HEK293 (cell line): Measurements from ENCODE around the gene FAM120B.

Source experiments
- CTCF ChIA-PET: fragments of 350-600 bp; formaldehyde crosslinking; extraction: SDS; loops from one replicate; lab custom pipeline; 2021; ENCODE audit warnings: antibody characterized with exemption; lab: Yijun Ruan, JAX
- POLR2A ChIA-PET: fragments of 300-600 bp; formaldehyde crosslinking; extraction: SDS; loops from one replicate; lab custom pipeline; 2020; ENCODE audit warnings: antibody characterized with exemption, inconsistent platforms; lab: Yijun Ruan, JAX
- H3K27ac ChIP-seq: fragments of 200-500 bp; sonication (Bioruptor generic); 2 replicates; pipeline ENCODE4 v1.5.1; 2014; ENCODE audit warnings: low read depth, low read length, control low read depth, inconsistent platforms; ENCODE audit errors: extremely low read depth
- H3K36me3 ChIP-seq, 2 experiments: fragments of 200-500 bp in 1 of 2; sonication (Bioruptor generic) in 1 of 2; 1 replicate in 1 of 2; 2 replicates in 1 of 2; pipeline ENCODE4 v1.5.1; 2014 to 2017; ENCODE audit warnings: inconsistent platforms in 2 of 2, low read length in 2 of 2; ENCODE audit not compliant: control insufficient read depth in 2 of 2, insufficient read depth in 1 of 2
- H3K4me1 ChIP-seq: fragments of 200-500 bp; sonication (Bioruptor generic); 2 replicates; pipeline ENCODE4 v1.5.1; 2014; ENCODE audit warnings: mild to moderate bottlenecking, low read length, inconsistent platforms; ENCODE audit not compliant: control insufficient read depth, insufficient read depth
- H3K4me3 ChIP-seq: 2 replicates; pipeline ENCODE4 v1.5.1; 2011; ENCODE audit warnings: low read depth, mild to moderate bottlenecking, control low read depth, low read length, moderate library complexity
- H3K9me3 ChIP-seq: fragments of 200-500 bp; sonication (Bioruptor generic); 2 replicates; pipeline ENCODE4 v1.5.1; 2014; ENCODE audit warnings: low read depth, low read length, inconsistent platforms; ENCODE audit not compliant: control insufficient read depth, insufficient read depth
- EGR2 ChIP-seq: fragments of 450-650 bp; formaldehyde crosslinking; IDR thresholded peaks from 2 replicates; pipeline ENCODE4 v1.5.1; 2016; ENCODE audit warnings: low read depth, missing biosample characterization, missing genetic modification characterization
- FEZF1 ChIP-seq: fragments of 450-650 bp; formaldehyde crosslinking; IDR thresholded peaks from 2 replicates; pipeline ENCODE4 v1.5.1; 2016; ENCODE audit warnings: missing biosample characterization, missing genetic modification characterization
- GLI2 ChIP-seq: fragments of 450-650 bp; formaldehyde crosslinking; IDR thresholded peaks from 2 replicates; pipeline ENCODE4; 2017; ENCODE audit warnings: missing biosample characterization, missing genetic modification characterization, low read depth, borderline replicate concordance
- KLF17 ChIP-seq: fragments of 450-650 bp; formaldehyde crosslinking; IDR thresholded peaks from 2 replicates; pipeline ENCODE4 v1.5.1; 2016; ENCODE audit warnings: missing biosample characterization, missing genetic modification characterization
- SP2 ChIP-seq: fragments of 450-650 bp; formaldehyde crosslinking; IDR thresholded peaks from 2 replicates; pipeline ENCODE4 v1.5.1; 2016; ENCODE audit warnings: missing biosample characterization, missing genetic modification characterization
- YY2 ChIP-seq: fragments of 450-650 bp; formaldehyde crosslinking; IDR thresholded peaks from 2 replicates; pipeline ENCODE4 v1.5.1; 2016; ENCODE audit warnings: missing biosample characterization, missing genetic modification characterization
- ZBTB10 ChIP-seq: fragments of 450-650 bp; formaldehyde crosslinking; IDR thresholded peaks from 2 replicates; pipeline ENCODE4 v1.5.1; 2016; ENCODE audit warnings: missing biosample characterization, missing genetic modification characterization
- ZBTB44 ChIP-seq: fragments of 450-650 bp; IDR thresholded peaks from 2 replicates; pipeline ENCODE4 v1.5.1; 2018; ENCODE audit warnings: missing biosample characterization, mild to moderate bottlenecking, missing genetic modification characterization
- ZEB2 ChIP-seq: fragments of 450-650 bp; formaldehyde crosslinking; IDR thresholded peaks from 2 replicates; pipeline ENCODE4 v1.5.1; 2016; ENCODE audit warnings: missing biosample characterization, missing genetic modification characterization
- ZFP41 ChIP-seq: fragments of 450-650 bp; formaldehyde crosslinking; IDR thresholded peaks from 2 replicates; pipeline ENCODE4 v1.5.1; 2016; ENCODE audit warnings: missing biosample characterization, missing genetic modification characterization, borderline replicate concordance
- ZNF132 ChIP-seq: fragments of 450-650 bp; formaldehyde crosslinking; IDR thresholded peaks from 2 replicates; pipeline ENCODE4 v1.5.1; 2017; ENCODE audit warnings: missing biosample characterization, missing genetic modification characterization, borderline replicate concordance
- ZNF174 ChIP-seq: fragments of 450-650 bp; formaldehyde crosslinking; IDR thresholded peaks from 2 replicates; pipeline ENCODE4 v1.5.0; 2017; ENCODE audit warnings: missing biosample characterization, mild to moderate bottlenecking, missing genetic modification characterization
- ZNF175 ChIP-seq: fragments of 450-650 bp; formaldehyde crosslinking; IDR thresholded peaks from 2 replicates; pipeline ENCODE4 v1.5.1; 2016; ENCODE audit warnings: missing biosample characterization, missing genetic modification characterization
- ZNF23 ChIP-seq: fragments of 450-650 bp; formaldehyde crosslinking; IDR thresholded peaks from 2 replicates; pipeline ENCODE4 v1.5.1; 2016; ENCODE audit warnings: missing biosample characterization, missing genetic modification characterization, borderline replicate concordance
- ZNF24 ChIP-seq: fragments of 450-650 bp; formaldehyde crosslinking; IDR thresholded peaks from 2 replicates; pipeline ENCODE4 v1.5.1; 2016; ENCODE audit warnings: missing biosample characterization, missing genetic modification characterization
- ZNF302 ChIP-seq: fragments of 450-650 bp; formaldehyde crosslinking; IDR thresholded peaks from 2 replicates; pipeline ENCODE4 v1.5.1; 2016; ENCODE audit warnings: missing biosample characterization, missing genetic modification characterization, low read depth
- ZNF350 ChIP-seq: fragments of 450-650 bp; formaldehyde crosslinking; IDR thresholded peaks from 2 replicates; pipeline ENCODE4 v1.5.0; 2017; ENCODE audit warnings: missing biosample characterization, mild to moderate bottlenecking, missing genetic modification characterization
- ZNF473 ChIP-seq: fragments of 450-650 bp; formaldehyde crosslinking; IDR thresholded peaks from 2 replicates; pipeline ENCODE4 v1.5.1; 2017; ENCODE audit warnings: missing biosample characterization, missing genetic modification characterization
- ZNF529 ChIP-seq: fragments of 450-650 bp; formaldehyde crosslinking; IDR thresholded peaks from 2 replicates; pipeline ENCODE4 v1.5.1; 2017; ENCODE audit warnings: missing genetic modification characterization, missing biosample characterization; ENCODE audit not compliant: insufficient replicate concordance
- ZNF549 ChIP-seq: fragments of 450-650 bp; IDR thresholded peaks from 2 replicates; pipeline ENCODE4 v1.5.1; 2018; ENCODE audit warnings: missing biosample characterization, missing genetic modification characterization, mild to moderate bottlenecking, inconsistent platforms, moderate library complexity
- ZNF558 ChIP-seq: fragments of 450-650 bp; formaldehyde crosslinking; IDR thresholded peaks from 2 replicates; pipeline ENCODE4 v1.5.1; 2016; ENCODE audit warnings: missing biosample characterization, missing genetic modification characterization
- ZNF600 ChIP-seq: fragments of 450-650 bp; formaldehyde crosslinking; IDR thresholded peaks from 2 replicates; pipeline ENCODE4 v1.5.1; 2016; ENCODE audit warnings: missing biosample characterization, missing genetic modification characterization
- ZNF629 ChIP-seq: fragments of 450-650 bp; formaldehyde crosslinking; IDR thresholded peaks from 2 replicates; pipeline ENCODE4 v1.5.1; 2017; ENCODE audit warnings: missing biosample characterization, missing genetic modification characterization
- ZNF645 ChIP-seq: fragments of 450-650 bp; formaldehyde crosslinking; IDR thresholded peaks from 2 replicates; pipeline ENCODE4; 2016; ENCODE audit warnings: missing biosample characterization, missing genetic modification characterization

The FAM120B gene

GRCh38 chr6:170374571-170375444 is 68.2 kb downstream of the FAM120B start (continued):
- no peak for TF ChIP-seq FEZF1 (tag by site-specific recombination)
- TF ChIP-seq ZNF350 (tag by site-specific recombination) = no peak
- TF ChIP-seq ZNF600 = no peak
- no peak for TF ChIP-seq ZBTB44 (tag by site-specific recombination)
- TF ChIP-seq ZNF549 (tag by site-specific recombination) = no peak
- TF ChIP-seq ZNF473 = no peak

- Histone ChIP-seq H3K9me3 (no peaks in the 10 kb centered on the region), H3K4me3 (no peak overlapping the region), H3K27ac (no peak overlapping the region), H3K36me3 (peaks cover 0 to 55% of the 10 kb centered on the region in 2 experiments; a peak in 1 of 3 replicates)
- ChIA-PET POLR2A (no interaction called here), CTCF (no interaction called here)
- TF ChIP-seq GLI2 (tag by site-specific recombination) (no peak), ZNF174 (no peak), ZNF529 (tag by site-specific recombination) (no peak), ZNF302 (no peak), ZNF24 (tag by site-specific recombination) (no peak), SP2 (tag by site-specific recombination) (no peak), ZNF629 (no peak)
- TF ChIP-seq, all 188 proteins: peak for 0
- no peaks in the 10 kb centered on the region for H3K4me1 ChIP-seq
Observed at GRCh38 chr6:170375661-170376060, 69.1 kb downstream of the FAM120B start.

- no peaks in the 10 kb centered on the region for H3K4me1 ChIP-seq
- no peaks in the 10 kb centered on the region for H3K9me3 ChIP-seq
- H3K36me3 ChIP-seq = peaks cover 0 to 47% of the 10 kb centered on the region in 2 experiments; a peak in 1 of 3 replicates
- CTCF ChIA-PET = no interaction called here
- H3K4me3 ChIP-seq = no peak overlapping the region
- H3K27ac ChIP-seq = no peak overlapping the region
- POLR2A ChIA-PET = no interaction called here
- TF ChIP-seq ZNF175 (tag by site-specific recombination) (no peak), ZNF132 (no peak), ZBTB10 (no peak), ZEB2 (tag by site-specific recombination) (no peak), ZNF558 (no peak), YY2 (tag by site-specific recombination) (no peak), EGR2 (tag by site-specific recombination) (no peak), ZFP41 (tag by site-specific recombination) (no peak), ZNF23 (tag by site-specific recombination) (no peak), ZNF645 (tag by site-specific recombination) (no peak), KLF17 (tag by site-specific recombination) (no peak), SP2 (tag by site-specific recombination) (no peak)
Observed at GRCh38 chr6:170376386-170377043, 70.0 kb downstream of the FAM120B start.
